GM12873 (cell line): ENCODE data around the gene FRMPD2.

ENCODE experiments used
- CTCF ChIP-seq: IDR thresholded peaks from 2 replicates; pipeline ENCODE4 v1.5.1; 2012; ENCODE audit warnings: low read depth, mild to moderate bottlenecking, moderate library complexity, low read length, control low read depth; ENCODE audit not compliant: insufficient read depth; ENCODE audit errors: missing control alignments

The FRMPD2 gene

GRCh38 chr10:48242171-48242904, 32.2 kb downstream of the FRMPD2 start:
- TF ChIP-seq CTCF, result no peak

DNA sequence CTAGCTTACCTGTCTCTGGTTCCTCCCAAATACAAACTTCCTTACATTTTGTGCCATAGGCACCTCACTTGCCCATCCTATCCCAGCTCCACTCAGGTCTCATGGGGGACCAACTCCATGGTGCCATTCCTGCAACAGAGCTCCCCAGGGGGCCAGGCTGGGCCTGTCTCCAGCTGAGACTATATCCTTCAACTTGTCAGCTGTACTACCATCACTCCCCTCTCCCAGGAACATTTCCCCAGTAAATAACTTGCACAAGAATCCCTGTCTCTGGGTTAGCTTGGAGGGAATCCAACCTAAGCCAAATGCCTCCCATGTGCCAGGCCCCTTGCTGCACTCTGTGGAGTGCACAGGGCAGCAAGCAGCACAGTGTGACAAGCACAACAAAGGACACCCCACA, 33.2 kb downstream of the FRMPD2 start:
- no peak for TF ChIP-seq CTCF

DNA sequence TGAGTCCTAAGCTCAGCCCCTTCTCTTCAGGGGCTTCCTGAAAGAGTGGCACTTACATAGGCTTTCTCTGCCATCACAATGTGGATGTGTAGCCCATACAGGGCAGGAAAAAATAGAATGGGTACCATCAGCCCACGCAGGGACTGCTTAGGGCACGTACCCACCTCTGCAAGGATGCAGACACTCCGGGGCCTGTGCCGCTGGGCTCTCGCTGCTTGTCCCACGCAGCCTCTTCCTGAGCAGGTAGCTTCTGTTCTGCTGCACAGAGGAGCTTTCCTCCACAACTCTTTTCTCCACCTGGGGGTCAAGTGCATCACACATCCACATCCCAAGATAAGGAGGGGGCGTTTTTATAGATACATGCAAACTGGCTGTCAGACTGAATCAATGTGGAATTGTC, 34.3 kb downstream of the FRMPD2 start:
- no peak for TF ChIP-seq CTCF

DNA sequence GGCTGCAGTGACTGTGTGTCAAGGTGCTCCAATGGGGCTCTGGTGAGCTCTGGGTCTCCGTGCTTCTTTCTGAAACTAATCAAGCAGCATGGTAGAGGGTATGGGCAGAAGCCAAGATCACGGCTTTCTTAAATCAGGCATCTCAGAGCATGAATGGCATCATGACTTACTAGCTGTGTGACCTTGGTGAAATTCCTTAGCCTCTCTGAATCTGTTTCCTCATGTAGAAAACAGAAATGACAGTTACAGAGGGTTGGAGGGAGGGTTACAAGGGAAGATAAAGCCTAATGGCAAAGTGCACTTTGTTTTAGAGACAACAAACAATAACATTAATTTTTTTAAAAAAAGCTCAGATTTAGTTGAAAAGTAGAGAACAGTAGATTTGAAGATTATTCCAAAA, 34.9 kb downstream of the FRMPD2 start:
- TF ChIP-seq CTCF, result no peak

GRCh38 chr10:48238826-48239520, 35.5 kb downstream of the FRMPD2 start:
- TF ChIP-seq CTCF, result no peak

GRCh38 chr10:48237259-48238250, 36.9 kb downstream of the FRMPD2 start:
- TF ChIP-seq CTCF, result no peak
